Amniotic stem cell (primary cell): ENCODE data around the gene LSM12.
A peak's percentile ranks its signal among the peaks of the same experiment; 100 is the strongest.
"Not testable (repeated sequence)": the region's sequence is repeated elsewhere in the genome, so short reads cannot be mapped to it uniquely, and the experiment has no call there.

Experiments used
- DNase-seq: peaks from one replicate; lab custom pipeline; 2025; lab: John Stamatoyannopoulos, UW

LSM12 gene

DNA sequence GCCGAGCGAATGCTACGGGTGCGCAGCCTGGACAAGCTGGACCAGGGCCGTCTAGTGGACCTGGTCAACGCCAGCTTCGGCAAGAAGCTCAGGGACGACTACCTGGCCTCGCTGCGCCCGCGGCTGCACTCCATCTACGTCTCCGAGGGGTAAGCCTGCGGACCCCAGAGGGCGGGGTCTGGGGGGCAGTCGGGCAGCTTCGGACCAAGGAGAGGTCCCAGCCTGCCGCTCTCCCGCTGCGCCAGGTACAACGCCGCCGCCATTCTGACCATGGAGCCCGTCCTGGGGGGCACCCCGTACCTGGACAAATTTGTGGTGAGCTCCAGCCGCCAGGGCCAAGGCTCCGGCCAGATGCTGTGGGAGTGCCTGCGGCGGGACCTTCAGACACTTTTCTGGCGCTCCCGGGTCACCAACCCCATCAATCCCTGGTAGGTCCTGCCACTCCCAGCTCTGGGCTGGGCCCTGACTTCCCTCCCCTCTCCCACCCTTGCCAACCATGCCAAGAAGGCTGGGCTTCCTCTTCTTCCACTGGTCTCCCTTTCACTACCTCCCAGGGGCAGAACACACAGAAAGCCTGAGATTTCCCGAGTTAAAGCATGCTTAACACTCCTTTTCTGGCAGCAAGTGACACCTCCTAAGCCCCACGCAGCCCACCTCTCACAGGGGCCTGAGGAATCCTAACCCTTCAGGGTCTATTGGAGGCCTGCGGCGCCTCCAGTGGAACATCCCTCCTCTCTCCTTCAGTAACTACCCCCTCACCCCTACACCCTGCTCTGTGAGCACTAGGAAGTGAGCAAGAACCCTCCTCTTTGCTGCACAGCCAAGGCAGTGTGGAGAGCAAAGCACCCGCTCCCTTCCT is 58.9 kb downstream of the LSM12 start:
- DNase-seq: no peak

DNA sequence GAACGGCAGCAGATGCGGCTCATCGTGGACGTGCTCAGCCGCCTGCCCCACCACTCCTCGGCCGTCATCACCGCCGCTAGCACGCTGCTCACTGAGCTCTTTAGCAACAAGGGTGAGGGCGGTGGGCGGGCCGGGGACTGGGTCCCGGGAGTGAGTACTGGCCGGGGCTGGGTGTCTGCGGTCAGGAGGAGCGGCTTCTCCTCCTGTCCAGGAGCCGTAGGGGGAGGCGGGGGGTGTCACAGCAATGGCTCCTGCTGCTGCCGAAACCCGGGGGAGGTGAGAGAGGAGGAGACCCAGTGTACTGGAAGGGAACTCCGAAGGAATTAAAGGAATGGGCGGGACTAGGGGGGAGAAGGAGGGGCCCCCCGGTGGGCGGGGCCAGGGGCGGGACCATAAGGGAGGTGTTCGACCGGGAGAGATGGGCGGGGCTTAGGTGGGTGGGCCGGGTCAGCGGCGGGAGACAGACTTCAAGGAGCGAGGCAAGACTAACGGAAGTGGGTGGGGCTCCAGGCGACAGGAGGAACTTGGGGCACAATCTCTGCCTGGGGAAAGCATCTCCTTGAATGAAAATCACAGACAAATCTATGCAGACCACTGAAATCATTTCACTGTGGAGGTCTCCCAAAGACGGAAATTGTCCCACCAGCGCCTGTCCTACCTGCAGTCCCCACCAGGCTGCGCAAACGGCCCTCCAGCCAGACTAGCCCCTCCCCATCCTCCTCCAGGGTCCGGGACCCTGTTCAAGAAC is 59.7 kb downstream of the LSM12 start:
- peak; percentile 86 for DNase-seq

GRCh38 chr17:44006272-44006597 is 60.2 kb downstream of the LSM12 start:
- no peak for DNase-seq

DNA sequence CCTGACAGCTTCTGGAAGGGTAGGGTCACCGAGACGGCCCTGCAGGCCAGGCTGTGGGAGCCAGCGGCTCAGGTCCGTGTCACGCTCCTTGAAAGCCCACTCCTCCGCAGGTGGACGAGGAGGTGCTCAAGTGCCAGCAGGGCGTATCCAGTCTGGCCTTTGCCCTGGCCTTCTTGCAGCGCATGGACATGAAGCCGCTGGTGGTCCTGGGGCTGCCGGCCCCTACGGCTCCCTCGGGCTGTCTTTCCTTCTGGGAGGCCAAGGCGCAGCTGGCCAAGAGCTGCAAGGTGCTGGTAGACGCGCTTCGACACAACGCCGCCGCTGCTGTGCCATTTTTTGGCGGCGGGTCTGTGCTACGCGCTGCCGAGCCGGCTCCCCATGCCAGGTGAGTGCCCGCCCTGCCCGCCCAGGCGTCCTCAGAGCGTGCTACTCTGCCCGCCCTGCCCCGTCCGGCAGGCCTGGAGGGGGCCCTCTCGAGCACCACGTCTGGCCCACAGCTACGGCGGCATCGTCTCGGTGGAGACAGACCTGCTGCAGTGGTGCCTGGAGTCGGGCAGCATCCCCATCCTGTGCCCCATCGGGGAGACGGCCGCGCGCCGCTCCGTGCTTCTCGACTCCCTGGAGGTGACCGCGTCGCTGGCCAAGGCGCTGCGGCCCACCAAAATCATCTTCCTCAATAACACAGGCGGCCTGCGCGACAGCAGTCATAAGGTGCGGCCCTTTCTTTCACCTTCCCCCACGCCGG is 60.8 kb downstream of the LSM12 start:
- DNase-seq: no peak

DNA sequence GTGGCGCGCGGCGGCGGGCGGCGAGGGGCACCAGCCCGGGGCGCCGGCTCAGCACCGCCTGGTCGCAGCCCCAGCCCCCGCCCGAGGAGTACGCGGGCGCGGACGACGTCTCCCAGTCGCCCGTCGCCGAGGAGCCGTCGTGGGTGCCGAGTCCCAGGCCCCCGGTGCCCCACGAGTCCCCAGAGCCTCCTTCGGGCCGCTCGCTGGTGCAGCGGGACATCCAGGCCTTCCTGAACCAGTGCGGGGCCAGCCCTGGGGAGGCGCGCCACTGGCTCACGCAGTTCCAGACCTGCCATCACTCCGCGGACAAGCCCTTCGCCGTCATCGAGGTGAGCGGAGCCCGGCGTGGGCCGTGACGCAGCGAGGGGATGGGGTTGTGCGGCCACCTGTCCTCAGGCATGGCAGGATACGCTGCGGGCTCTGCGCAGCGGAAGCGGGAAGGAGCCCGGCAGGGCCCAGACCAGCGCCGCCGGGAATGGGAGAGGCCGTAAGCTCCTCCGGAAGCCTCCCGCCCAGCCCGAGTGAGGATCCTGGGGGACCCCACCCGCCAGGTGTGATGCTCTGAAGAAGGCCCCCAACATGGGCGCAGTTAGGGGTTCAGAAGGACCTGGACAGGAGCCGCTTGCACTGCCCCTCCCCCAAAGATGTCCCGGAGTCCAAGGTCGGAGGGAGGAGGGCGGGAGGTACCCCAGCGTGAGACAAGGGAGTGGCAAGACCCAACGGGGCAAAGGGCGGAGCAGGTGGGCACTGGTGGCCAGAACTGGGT is 61.5 kb downstream of the LSM12 start:
- DNase-seq: no peak

DNA sequence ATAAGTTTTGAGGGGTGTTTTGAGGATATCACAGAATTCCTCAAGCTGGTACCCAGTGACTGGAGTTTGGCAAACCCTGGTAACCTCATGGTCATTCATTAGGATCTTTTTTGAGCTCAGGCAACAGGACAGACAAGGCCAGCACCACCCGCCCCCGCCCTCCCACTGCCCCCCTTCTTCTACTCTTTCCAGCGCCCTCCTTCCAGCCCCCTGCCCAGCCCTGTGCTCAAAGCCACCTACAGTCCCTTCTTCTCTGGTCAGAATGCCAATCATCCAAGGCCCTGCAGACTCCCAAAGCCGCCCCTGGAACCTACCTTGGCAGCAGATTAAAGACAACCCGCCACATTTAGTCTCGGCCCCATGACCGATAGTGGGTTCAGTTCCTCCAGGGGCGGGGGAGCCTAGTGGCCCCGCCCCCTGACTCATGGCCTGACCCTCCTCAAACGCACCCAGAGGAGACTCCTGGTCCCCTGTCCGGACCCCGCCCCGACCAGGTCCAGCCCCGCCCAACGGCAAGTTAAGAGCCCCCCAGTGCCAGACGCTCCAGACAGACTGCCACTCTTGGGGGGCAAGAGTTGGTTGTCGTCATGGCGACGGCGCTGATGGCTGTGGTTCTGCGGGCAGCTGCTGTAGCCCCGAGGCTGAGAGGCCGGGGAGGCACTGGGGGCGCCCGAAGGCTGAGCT is 62.3 kb downstream of the LSM12 start, which contains the start of gene NAGS:
NAGS (plus strand) TSS at position 546 of the 684 bp plus-strand sequence; CDS start at position 588, 42 bp downstream.
- DNase-seq: no peak

- DNase-seq: no peak
Measured at GRCh38 chr17:44002141-44002848, 64.2 kb downstream of the LSM12 start.

- DNase-seq: no peak
Measured at GRCh38 chr17:44001461-44001920, 65.0 kb downstream of the LSM12 start.

DNA sequence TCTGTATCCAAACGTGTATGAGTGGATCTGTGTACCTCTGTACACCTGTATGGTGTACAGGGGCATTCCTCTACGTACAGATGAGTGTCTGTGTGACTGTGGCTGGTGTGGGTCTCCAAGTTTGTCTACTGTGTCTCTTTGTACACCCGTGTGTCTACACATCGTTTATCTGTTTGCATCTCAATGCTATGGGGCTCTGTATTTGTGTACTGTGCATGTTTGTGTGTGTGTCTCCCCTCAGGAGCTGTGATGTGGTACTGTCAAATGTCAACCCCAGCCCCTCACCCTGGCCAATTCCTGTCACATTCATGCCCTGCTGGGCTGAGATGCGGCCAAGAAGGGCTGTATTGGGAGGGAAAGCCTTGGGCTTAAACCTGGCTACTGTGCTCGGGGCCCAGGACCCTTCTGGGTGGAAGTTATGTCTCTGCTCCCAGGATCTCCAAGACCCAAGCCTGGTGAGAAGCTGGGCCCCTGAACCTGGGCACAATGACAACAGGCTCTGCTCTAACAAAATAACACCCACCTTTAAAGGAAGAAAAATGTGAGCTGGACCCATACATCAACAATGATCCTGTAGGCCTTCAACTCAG is 65.5 kb downstream of the LSM12 start:
- DNase-seq: no peak

DNA sequence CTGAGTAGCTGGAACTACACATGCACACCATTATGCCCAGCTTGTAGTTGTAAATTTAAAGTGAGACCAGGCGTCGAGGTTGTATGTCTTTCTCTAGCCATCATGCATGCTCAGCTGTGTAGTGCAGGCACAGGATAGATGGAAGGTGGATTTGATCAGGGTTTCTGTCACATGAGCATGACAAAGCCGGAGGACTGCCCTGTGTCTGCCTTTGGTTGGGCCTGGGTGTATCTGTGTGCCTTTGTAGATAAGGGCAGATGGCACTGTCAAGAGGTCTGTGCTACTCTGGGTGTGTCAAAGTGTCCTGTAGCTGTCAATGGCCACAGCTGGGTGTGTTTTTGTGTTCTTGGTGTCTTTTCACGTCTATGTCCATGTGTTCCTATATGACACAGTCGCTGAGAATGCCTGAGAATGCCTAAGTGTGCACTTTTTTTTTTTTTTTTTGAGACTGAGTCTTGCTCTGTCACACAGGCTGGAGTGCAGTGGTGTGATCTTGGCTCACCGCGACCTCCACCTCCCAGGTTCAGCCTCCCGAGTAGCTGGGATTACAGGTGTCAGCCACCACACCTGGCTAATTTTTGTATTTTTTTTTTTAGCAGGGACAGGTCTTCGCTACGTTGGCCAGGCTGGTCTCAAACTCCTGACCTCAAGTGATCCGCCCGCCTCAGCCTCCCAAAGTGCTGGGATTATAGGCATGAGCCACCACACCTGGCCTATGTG is 66.2 kb downstream of the LSM12 start:
- DNase-seq: no peak

DNA sequence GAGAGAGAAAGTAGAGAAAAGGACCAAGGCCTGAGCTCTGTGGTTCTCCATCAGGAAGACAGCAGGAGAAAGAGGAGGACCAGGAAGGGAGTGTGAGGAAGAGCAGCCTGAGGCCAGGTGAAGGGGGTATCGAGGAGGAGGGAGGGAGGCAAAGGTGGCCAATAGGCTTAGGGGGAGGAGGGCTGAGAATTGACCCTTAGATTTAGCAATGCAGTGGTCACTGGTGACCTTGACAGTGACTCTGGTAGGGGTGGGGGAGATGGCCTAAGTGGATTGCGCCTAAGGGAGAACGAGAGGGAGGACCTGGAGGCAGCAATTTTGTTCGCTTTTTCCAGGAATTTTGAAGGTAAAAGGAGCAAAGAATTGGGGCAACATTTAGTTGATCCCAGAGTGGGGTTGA is 67.4 kb downstream of the LSM12 start:
- no peak for DNase-seq

GRCh38 chr17:43998552-43998951 is 67.9 kb downstream of the LSM12 start:
- DNase-seq: no peak

DNA sequence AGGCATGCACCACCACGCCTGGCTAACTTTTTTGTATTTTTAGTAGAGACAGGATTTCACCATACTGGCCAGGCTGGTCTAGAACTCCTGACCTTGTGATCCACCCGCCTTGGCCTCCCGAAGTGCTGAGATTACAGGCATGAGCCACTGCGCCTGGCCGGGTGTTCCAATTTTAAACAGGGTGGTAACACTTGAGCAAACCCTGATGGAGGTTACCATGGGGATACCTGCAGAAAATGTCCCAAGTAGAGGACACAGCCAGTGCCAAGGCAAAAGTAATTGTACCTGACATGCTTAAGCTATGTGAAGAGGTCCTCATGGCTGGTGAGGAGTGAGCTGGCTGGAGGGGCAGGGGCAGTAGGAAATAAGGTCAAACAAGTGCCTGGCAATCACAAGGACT is 69.3 kb downstream of the LSM12 start:
- DNase-seq: not testable (repeated sequence)

DNA sequence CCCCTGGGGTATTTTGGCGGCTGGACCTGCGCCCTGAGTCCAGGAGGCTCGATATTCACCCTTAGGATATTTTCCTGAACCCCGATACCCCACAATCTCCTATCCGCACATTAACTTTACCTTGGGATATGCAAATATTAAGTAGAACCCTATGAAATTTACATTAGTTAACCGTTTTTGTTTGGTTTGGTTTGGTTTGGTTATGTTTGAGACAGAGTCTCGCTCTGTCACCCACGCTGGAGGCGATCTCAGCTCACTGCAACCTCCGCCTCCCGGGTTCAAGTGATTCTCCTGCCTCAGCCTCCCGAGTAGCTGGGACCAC is 71.4 kb downstream of the LSM12 start:
- DNase-seq: no peak

- DNase-seq: peak; percentile 24
Measured at GRCh38 chr17:43994272-43995149, 72.0 kb downstream of the LSM12 start.

GRCh38 chr17:43992641-43993040 is 73.8 kb downstream of the LSM12 start:
- DNase-seq: no peak

- DNase-seq: no peak
Measured at GRCh38 chr17:43988301-43988700, 78.2 kb downstream of the LSM12 start.
